ENCODE data around the gene FAM171A1.

FAM171A1 gene

DNA sequence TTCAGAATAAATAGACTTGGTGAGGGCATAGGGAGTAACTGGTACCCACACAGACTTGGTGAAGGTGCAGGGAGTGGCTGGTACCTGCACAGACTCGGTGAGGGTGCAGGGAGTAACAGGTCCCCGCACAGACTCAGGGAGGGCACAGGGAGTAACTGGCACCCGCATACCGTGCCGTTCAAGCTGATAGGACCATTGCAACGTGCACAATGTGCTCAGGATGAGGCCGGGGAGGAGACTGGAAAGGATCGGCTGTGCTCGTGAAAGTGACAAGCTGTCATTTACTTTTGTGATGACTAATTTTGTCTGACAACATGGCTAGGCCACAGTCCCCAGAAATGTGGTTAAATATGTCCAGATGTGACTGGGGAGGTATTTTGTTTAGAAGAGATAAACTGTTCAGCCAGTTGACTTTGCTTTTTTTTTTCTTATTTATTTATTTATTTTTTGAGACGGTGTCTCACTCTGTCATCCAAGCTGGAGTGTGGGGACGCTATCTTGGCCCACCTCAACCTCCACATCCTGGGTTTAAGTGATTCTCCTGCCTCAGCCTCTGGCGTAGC lies 126.4 kb downstream of the FAM171A1 start:
- no peak for DNase-seq (ENCODE audit: low read depth)

DNA sequence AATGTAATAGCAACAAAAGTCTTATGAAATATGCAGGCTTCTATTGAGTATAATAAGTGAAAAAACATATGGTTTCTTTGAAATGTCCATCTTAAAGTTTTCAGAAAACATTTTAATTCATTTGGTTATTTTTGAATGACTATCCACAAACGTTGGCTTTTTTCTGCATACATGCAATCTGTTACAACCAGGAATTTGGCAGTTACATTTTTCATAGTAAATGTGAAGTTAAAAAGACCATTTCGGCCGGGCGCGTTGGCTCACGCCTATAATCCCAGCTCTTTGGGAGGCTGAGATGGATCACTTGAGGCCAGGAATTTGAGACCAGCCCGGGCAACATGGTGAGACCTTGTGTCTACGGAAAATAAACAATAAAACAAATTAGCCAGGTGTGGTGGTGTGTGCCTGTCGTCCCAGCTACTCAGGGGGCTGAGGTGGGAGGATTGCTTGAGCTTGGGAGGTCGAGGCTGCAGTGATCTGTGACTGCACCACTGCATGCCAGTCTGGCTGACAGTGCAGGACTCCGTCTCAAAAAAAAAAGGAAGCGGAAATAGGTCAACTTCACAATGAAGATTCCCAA lies 128.7 kb downstream of the FAM171A1 start:
- DNase-seq (ENCODE audit: low read depth) = no peak

DNA sequence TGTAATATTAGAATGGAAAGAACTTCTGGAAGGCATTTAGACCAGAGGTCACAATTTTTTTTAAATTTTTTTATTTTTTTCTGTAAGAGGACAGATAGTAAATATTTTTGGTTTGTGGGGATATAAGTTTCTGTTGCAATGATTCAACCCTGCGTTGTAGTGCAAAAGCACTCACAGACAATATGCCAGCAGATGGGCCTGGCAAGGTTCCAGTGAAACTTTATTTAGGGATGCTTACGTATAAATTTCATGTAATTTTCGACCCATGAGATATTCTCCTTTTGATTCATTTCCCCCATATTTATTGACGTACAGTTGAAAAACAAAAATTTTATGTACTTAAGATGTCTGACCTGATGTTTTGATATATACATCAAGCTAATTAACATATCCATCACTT lies 129.8 kb downstream of the FAM171A1 start:
- no peak for DNase-seq (ENCODE audit: low read depth)

DNA sequence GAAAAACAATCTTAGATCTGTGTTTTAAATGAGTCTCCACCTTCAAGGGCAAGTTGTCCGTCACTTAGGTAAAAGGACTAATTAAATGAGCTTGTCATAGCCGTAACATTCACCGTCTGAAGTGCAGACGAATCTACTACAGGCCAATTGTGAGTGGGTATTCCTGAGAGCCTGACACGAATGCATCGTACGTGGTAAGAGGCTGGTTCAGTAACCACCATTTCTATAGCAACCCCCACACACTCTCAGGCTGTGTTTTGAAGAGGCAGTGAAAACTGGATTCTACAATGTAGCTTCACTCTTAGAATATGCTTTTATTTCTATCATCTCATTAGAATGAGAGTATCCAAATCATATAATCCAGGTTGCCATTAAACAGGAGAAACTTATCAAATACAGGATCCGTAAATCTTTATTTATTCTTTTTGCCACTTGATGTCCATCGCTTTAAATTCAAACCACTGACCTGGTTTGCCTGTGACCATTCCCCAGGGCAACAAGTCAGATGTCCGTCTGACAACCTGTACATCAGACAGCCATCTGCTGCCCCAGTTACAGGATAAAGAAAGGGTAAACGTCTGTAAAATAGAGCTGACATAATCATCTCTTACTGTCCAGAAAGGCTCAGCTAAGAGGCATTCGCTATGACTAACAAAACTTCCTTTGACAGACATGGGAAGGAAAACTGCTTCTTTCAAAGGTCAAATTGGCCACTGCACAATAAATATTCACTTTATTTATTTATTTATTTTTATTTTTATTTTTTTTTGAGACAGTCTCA lies 132.3 kb downstream of the FAM171A1 start:
- DNase-seq (ENCODE audit: low read depth) = peak; percentile 82

DNA sequence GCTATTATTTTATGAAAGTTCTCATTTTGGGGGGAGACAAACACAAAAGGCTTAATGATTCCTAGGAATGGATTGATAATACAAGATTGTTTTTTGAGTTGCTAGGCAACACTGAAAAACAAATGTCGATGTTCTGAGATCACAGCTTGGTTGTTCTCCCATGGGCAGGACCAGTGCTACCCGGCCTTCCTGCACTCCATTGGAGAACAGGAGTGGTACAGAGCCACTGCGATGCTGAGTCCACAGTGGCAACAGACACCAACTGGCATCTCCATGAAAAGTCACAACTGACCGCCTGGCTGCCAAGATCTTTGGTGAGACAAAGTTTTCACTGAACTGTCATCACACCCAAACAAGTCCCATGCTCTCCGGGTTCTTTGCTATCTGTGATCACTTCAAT lies 133.7 kb downstream of the FAM171A1 start:
- peak; percentile 40 for DNase-seq (ENCODE audit: low read depth)

DNA sequence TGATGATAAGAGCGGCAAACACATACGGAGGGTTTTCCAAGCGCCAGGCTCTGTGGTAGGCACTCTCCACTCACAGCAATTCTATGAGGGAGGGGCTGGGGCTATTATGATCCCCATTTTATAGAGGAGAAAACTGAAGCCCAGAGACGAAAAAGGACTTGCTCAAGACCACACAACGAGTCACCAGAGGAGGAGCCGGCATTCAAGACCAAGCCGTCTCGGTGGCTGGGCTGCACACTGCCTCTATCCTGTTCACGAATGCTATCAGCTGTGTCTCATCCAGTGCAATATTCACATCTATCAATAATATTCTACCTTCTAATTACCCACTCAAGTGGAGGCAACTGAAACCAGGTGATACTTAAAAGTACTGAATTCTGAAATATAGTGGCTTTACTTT lies 134.7 kb downstream of the FAM171A1 start:
- peak; percentile 72 for DNase-seq (ENCODE audit: low read depth)

DNA sequence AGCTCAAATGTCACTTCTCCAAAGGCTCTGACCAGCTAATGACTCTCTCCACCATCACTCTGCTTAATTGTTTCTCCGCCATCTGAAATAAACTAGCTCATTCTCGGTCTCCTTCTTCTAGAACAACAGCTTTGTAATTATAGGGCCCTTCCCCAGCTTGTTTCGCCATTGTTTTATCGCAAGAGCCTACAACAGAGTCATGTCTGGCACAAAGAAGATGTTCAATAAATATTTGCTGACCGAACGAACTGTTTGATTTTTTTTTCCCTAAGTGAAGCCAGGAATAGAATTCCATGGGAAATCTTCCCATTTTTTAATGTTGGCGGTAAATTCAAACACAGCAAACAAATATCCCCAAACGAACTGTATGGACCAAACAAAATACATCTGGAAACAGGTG lies 138.8 kb downstream of the FAM171A1 start:
- DNase-seq (ENCODE audit: low read depth) = no peak

DNA sequence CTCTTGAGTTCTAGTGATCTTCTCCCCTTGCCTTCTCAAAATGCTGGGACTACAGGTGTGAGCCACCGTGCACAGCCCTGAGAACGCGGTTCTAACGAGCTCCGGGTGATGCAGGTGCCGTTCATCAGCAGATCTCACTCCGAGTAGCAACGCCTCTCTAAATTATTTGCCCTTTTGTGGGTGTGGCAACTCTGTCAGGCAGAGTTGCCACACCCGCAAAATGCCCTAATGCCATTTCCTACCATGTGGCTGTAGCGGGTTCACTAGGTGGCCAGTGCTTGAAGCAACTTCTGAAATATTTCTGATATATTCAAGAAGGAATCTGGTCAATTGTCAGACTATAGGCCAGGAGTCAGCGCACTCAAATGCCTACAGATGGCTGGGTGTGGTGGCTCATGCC lies 139.7 kb downstream of the FAM171A1 start:
- no peak for DNase-seq (ENCODE audit: low read depth)

DNA sequence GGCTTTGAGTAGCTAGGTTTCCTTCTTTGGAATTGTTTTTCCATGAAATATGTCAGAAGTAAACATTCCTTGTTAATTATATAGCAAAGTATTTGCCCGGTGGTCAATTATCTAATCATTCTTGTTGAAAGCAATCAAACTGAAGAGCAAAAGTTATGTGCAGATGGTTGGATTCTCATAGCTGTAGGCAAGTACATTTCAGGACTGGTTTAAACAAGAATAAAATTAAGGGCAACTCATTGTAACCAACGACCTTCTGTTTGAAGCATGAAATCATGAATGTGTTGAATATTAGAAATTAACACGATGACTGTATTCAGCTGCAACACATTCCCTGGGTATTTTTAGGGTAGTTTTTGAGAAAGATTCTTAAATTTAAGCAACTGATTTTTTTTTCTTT lies 140.8 kb downstream of the FAM171A1 start:
- no peak for DNase-seq (ENCODE audit: low read depth)

DNA sequence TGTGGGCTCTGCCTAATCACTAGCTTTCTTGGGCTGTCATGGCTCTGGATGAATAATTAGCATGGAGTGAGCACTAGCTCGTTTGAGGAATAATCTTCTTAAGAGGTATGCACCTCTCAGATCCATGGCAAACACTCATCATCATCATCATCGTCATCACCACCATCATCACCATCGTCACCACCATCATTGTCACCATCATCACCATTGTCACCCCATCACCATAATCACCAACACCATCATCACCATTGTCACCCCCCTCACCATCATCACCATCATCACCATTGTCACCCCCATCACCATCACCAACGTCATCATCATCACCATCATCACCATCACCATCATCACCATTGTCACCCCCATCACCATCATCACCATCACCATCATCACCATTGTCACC lies 141.8 kb downstream of the FAM171A1 start:
- DNase-seq (ENCODE audit: low read depth) = no peak

DNA sequence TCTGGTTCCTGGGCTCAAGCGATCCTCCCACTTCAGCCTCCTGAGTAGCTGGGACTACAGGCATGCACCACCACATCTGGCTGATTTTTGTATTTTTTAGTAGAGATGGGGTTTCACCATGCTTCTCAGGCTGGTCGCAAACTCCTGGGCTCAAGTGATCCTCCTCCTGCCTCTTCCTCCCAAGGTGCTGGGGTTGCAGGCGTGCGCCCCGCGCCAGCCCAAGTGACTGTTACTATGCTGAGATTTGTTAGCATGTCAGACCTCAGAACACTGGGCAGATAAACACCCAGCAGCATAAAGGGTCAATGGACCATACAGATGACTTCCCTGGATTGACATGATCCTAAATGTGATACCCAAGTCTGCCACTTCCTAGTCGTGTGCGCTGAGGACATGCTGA lies 142.7 kb downstream of the FAM171A1 start:
- DNase-seq (ENCODE audit: low read depth) = no peak

DNA sequence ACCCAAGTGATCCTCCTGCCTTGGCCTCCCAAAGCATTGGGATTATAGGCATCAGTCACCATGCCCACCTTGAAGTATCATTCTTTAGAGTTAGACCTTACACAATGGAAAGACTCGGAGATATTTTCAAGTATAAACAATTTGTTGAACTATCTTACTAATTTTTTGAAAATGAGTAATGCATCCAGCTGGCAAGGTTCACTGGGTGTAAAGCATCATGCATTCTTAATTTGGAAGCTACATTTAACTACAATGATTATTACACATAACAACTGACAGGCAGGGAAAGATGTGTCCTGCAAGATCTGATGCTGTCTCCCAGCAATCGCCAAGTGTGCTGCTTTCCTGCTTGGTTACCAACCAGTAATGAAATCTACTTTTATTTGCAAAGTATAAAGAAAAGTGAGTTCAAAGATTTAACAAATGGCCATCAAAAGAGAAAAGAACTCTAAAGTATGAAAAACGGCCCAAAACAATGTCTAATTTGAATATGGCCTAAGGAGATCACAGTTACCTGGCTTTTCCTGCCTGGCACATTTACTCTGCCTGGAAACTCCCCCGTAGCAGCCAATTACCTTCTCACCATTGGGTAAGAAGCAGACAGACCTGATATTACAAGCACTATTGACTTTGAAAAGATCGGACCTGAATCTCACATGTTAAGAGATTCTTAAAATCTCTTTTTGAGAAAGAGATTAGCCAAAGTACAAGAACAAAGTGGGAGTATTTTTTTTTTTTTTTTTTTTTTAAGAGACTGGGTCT lies 143.3 kb downstream of the FAM171A1 start:
- DNase-seq (ENCODE audit: low read depth) = peak; percentile 77

DNA sequence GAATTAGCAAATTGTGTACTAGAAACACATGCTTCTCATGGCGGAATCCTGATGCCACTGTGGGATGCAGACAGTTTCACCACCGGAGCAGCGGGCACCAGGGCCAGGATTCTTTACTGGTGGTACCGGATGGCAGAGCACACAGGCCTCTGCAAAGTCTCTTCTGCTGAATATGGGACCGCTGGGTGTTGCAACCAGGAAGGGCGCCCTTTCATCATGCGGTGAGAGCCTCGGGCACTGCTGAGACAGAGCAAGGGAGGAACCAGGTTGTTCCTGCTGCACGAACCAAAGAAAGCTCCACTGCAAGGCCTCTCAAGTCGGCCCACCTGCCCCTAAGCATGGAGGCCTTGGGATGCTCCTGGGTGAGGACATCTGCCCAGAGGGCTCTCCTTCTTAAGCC lies 145.6 kb downstream of the FAM171A1 start:
- DNase-seq (ENCODE audit: low read depth) = no peak

DNA sequence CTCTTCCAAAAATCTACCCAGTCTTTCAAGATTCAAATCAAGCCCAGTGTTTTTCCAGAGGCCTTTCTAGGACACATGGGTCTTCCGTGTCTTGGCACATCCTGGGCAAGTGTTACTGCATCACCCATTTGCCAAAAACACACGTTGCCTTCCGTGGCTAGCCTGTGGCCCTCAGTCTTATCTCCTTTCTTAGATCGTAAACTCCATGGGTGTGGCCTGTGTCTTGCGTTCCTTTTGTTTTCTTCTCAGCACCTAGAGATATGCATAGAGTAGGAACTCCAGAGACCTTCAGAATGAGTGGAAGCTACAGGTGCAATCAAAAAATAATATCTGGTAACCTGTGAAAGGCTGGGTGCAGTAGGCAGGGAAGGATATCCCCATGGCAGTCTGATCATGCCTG lies 146.1 kb downstream of the FAM171A1 start:
- DNase-seq (ENCODE audit: low read depth) = no peak

DNA sequence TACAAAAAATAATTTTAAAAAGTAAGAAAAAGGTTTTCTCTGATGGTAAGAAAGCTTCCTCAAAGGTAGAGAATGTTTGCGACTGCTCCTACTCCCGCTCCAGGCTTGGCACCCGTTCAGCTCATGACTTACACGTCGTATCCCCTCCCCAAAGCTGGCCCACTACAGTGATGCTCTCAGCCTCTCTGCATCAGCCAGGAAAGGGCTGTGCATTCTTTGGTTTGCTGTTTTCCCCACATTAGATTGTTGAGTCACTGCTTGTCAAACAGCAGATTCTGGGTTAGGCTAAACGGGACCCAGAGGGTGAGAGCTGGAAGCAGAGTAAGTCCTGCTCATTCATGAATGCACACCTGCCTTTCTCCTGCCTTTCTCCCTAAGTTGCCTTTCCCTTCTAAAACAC lies 147.9 kb downstream of the FAM171A1 start:
- peak; percentile 94 for DNase-seq (ENCODE audit: low read depth)

DNA sequence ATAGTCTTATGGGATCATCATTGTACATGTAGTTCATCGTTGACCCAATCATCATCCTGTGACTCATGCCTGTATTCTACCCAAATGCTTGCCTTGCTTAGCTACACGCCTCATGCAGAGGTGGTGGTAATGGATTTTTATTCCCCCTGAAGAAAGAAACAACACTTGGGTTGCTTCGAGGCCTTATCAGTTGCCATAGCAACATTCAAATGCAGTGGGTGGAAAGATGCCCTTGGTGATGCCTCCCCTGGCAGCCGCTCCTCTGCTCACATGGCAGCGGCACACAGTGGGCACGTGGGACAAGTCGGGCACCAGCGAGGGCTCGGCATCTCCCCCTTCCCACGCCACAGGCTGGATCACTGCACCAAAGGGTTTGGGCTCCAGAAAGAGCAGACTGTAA lies 148.6 kb downstream of the FAM171A1 start:
- DNase-seq (ENCODE audit: low read depth) = no peak

DNA sequence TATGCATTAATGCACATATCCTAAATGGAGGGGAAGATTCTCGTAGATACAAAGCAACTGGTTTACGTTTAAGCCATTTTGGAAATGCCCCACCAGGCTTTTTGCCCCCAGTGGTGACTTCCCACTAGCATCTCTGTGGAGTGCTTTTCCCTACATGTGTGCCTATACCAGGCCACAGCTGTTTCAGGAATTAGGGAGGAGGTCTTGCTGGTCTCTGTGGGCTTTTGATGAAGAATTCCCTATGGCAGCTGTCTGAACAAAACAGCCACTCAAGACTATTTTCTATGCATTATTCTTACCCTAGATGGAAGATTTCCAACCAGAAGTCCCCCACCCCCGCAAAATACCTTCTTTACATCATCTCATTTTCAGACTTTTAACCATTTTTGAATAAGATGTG lies 150.6 kb downstream of the FAM171A1 start:
- DNase-seq (ENCODE audit: low read depth) = no peak

DNA sequence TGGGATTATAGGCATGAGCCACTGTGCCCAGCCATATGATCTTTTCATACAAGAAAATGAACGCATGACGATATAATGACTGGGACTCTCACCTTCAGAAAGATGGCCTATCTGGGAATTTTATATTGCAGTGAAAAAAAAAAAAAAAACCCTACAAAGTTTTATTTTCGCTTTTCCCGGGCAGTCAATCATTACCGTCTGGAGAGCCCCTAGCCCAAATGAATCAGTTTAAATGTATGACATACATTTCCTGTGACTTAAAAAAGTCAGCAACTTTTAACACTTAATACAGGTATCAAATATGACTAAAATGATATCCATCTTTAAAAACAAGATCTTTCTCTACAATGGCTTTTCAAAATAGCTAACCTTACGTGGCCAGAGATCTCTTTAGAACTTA lies 154.4 kb downstream of the FAM171A1 start:
- no peak for DNase-seq (ENCODE audit: low read depth)

DNA sequence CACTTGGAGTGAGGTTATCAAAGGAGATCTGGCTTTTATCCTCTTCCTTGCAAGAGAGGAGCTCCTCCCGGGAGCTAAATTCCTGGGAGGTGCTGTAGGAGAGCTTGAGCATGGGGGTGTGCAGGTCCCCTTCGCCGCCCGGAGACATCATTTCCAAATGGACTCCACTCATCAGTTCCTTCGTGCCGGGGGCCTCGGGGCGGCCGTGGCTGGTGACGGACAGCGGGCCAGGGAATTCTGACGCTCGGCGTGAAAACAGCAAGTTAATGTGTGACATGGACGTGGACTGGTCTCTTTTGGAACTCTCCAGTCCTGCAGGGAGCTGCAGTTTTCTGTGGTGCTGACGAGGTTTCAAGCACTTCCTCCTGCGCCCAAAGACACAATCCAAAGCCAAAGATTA lies 156.9 kb downstream of the FAM171A1 start:
- DNase-seq (ENCODE audit: low read depth) = no peak

DNA sequence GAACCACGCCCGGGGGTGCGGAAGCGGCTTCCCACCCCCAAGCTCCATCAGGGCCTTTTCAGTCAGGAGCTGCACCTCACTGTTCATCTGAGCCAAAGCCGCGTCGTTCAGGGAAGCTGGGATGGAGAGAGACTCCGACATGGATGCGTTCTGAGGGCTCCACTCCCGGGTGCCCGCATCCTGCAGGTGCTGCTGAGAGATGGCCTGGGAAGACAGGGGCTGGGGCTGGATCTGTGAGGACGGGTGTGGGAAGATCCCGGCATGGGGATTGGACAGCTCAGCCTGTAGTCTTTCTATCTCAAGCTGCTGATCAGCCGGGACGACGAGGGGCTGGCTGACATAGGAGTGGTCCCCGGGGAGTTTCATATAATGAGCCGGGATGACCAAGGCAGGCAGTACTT lies 157.6 kb downstream of the FAM171A1 start:
- no peak for DNase-seq (ENCODE audit: low read depth)

DNA sequence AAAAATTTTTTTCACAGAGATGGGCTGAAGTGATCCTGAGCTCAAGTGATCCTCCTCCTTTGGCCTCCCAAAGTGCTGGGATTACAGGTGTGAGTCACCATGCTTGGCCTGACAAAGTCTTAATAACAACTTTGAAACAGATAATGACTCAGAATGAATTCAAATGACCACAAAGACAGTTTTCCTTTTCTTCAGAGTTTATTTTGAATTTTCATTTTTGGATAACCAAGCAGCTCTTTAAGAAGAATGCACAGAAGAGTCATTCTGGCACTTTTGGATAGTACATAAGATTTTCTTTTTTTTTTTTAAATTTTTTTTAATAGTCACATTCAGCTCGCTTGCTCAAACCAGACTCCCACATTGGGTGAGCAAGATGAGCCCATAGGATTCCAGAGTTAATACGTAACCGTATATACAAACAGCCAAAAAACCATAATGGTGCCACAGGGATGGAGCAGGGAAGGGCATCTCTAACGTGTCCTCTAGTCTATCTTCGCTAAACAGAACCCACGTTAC lies 159.6 kb downstream of the FAM171A1 start:
- DNase-seq (ENCODE audit: low read depth) = peak; percentile 81

DNA sequence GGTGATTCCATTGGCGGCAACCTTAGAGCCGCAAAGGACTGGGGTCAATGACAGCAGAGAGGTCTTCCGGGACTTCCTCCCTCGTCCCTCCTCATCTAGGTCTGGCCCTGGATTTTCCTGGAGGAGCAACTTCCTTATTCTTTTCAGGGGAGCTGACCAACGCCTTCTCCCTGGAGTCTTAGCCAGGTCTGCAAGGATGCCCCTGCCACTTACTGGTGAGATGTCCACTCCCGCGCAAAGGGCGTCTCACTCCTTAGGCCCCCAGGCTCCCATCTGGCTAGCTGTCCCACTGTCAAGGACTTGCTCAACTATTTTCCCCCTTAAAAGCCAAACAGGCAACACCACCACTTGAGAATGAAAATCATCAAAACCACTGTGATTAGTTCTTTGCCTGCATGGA lies 160.6 kb downstream of the FAM171A1 start:
- DNase-seq (ENCODE audit: low read depth) = no peak
